NCI-H128 (cell line): ENCODE results near the gene CCDC141.

Experiments used
- DNase-seq: peaks from one replicate; lab custom pipeline; 2025; ENCODE audit not compliant: unreplicated experiment; lab: John Stamatoyannopoulos, UW

Gene CCDC141

DNA sequence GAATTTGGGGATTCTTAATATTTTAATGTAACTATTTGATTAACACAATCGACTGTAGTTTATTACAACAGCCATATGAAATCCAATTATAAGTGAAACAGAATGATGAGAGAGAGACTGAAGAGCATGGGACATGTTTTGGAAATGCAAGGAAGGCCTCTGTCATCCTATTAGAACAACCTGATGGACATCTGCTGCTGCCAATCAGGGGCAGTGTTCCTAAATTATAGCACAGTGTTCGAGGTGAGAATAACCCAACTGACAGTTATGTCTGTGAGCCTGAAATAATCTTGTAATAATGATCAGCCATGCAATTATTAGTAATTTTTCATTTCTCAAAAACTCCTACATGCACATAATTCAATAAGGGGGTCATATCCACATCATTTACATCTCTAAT lies 73.6 kb downstream of the CCDC141 start:
- DNase-seq = no peak

DNA sequence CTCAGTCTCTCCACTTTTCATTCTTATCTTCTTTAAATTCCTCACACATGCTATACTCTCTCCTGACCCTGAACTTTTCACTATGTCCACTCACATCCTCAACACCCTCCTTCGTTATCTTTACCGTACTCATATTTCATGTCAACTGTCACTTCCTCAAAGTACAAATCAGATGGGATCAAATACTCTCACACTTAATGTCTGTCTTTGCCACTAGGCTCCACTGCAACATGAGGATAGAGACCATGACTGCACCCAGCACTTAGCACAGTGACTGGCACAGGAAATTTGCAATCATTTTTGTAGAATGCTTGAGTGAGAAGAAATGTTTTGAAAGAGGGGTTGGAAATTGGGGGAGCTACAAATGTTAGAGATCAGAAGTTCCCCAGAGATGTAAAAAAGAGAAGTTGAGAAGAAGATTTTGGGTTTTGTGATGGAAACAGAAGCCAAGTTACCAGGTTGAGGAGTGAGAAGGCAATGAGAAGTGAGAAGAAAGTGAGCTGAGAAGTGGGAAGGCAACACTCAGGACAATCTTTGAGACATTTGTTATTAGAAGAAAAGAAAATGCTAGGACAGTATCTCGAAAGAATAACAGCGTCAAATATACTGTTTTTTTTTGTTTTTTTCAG lies 87.0 kb downstream of the CCDC141 start:
- no peak for DNase-seq

DNA sequence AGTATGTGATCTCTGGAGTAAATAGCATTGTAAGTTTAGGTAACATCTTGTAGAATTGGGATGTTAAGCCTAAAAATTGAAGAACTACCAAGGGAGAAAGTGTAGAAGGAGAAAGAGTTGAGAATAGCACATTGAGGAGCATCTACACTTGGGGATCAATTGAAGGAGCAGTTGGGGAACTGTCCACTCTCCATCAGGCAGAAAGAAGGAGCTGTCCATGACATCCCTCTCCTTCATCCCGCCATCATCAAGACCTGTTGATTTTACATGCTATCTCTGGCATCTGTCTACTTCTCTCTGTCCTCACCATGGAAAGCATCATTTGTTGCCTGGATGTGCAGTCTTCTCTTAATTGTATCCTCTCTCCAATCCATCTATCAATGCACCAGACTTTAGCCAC lies 87.8 kb downstream of the CCDC141 start:
- no peak for DNase-seq

DNA sequence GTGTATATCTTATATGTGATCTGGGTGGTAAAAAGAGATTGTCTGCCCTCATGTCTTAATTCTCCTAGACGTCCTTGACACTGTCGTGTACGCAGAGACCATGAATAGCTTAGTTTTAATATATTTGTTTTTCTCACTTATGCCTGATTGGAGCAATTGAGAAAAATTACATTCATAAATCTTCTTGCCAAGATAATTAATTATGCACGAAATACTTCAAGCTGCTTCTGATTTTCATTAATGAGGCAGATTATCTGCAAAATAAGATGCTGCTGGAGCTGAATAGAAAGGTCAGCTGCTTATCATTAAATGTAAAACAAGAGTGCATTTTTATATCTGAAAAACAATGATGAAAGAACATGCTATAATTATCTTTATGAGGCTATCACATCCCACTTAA lies 95.9 kb downstream of the CCDC141 start:
- no peak for DNase-seq

DNA sequence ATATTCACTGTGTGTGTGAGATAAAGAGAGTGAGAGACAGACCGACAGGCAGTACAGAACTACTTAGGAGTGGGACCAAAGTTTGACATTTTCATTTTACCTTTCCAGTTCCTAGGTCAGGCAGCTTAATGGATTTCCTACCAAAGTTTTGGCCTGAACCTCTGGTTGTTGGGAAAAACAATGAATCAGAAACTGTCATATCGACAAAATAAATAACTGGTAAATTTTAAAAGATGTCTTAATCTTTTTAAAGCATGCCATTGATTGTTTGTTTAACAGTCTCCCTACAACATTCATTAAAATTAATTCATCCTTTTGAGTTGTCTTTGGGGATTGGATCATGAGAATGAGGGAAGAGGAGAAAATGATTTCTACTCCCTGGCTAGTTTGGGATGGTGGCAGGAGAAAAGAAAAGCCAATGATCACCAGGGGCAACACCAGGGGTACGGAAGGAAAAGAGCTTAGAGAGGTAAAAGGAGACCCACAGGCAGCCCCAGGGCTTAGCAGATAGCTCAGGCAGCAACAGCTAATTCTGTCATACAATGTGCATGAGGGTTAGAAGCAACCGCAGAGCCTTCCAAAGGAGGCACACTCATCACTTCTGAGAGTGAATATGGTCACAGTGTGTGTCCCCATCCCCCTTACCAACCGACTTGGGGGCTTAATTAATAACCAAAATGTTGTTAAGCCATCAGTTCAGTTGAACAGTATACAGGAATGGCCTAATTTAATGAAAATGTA lies 98.5 kb downstream of the CCDC141 start:
- no peak for DNase-seq

DNA sequence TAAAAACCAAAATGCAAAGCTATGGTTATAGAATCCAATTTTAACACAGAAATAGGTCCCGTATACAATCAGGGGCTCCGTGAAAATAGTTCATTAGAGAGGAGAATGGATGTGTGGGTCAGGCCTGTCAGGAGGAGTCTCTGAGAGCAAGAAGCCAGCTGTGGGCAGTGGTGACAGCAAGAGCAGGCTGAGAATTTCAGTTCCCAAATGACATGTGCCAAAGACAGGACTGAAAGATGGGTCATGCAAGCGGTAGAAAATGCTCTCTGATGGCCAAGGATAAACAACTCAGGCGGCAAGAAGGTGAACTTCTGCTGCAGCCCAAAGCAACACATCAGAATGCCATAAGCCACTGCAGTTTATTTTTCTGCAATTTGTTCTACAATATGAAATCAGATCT lies 100.4 kb downstream of the CCDC141 start:
- DNase-seq = no peak

DNA sequence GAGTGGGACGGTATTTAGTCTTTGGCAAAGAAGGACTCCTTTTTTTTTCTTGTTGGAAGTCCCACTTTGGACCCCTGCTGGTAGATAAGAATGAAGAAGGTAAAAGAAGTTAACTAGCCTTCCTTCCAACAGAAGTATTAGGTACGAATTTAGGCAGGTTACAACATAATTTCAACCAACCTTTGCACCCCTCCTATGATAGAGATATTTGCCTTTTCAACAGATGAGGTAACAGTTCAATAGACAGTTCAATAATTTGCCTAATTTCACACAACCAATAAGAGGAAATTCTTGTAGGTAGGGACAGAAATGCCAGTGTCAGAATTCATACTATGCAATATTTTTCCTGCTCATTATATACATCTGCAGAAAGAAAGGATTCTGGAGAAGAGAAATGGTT lies 100.8 kb downstream of the CCDC141 start:
- no peak for DNase-seq

DNA sequence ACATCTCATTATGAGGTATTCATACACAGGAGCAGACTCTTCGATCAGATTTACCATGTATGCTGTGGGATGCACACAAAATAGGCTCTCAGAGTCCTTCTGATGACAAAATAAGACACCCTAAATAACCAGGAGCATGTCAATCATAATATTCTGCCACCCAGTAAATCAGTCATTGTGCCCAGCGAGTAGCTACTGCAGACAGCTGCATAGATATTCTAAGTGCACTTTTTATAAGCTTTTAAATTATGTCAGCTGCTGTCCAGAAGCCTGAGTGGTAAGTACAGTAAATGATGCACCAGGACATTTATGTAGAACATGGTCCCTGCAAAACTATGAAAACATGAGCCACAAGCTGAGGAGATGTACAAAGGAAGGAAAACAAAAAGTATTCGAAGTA lies 102.9 kb downstream of the CCDC141 start:
- no peak for DNase-seq

DNA sequence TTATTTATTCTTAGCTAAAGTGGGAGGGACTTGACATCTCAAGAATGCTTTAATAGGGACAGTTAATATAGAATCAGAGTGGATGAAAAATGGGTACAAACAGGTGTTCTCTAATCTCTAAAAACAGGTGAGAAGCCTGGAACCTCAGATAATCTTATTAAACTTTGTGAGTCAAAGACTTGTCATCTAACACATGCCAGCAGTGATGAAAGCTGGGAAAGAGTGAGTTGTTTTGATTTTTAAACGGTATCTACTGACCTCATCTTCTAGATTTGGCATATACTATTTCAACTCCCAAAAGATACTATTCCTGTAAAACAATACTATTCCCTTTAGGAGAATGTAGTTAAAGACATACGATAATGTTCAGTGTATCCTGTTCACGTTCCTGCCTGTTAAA lies 103.4 kb downstream of the CCDC141 start:
- no peak for DNase-seq

DNA sequence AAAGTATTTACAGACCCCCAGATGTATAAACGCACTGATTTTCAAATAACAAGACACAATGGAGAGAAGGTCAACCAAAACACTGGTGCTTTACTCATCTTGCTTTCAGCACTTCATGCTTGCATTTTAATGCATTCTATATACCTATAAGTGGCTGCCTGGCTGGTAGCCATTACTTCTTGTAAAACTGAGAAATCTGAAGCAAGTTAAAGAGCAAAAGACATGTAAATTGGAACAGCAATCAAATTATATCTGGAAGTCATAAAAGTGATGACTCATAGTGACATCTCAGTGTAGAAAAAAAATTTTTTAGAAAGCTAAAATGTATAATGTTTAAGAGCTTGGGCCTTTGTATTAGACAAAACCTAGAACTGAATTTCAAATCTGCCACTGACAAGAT lies 106.2 kb downstream of the CCDC141 start:
- no peak for DNase-seq

DNA sequence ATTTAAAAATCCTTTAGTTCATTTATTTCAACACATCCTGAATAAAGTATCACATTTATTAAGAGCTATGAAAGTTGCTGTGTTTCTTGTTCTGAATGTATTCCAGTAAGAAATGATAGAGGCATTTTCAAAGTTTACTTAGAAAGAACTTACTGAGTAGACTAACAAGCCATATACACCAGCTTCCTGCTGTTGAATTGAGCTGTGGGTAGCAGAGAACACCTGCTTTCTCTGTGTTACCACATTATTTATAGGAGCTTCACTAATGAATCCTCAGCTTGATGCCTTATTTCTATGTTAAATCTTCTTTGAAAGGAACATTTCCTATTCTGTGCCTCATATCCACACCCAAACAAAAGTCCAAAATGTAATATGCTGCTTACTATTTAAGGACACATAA lies 115.4 kb downstream of the CCDC141 start:
- DNase-seq = no peak

DNA sequence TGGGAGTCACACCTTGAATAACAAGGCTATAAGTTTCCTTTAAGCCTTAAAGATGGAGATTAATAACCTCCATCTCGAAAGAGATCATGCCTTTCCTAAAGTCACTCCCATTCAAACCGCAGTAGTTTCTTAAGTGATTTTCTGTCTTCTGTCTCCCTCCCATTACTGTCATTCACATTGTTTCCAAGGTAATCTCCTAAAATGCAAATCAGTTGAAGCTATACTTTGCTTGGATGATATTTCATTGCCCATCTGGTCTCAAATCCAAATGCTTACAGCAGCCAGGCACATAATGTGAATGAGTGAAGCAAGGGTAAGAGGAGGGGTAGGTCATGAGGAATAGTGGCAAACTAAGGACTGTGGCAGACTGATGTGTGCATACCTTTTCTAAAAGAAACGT lies 116.4 kb downstream of the CCDC141 start:
- DNase-seq = no peak

DNA sequence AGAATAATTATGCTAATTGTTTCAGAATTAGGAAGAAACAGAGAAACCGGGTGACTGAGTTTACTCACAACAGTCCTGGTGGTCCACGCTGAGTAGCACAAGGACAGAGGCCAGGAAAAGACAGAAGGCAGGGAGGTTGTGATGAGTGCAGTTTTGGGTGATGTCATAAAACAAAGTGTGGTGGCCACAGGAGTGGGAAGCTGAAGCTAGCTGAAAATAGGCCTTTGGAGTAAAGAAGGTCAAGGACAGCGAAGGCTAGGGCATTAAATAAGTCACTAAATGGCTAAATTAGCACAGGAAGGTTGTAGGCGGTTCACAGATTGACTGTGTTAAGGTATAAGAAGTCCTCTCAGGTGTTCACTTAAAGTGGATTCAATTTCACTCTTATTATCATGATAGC lies 121.9 kb downstream of the CCDC141 start:
- DNase-seq = no peak

DNA sequence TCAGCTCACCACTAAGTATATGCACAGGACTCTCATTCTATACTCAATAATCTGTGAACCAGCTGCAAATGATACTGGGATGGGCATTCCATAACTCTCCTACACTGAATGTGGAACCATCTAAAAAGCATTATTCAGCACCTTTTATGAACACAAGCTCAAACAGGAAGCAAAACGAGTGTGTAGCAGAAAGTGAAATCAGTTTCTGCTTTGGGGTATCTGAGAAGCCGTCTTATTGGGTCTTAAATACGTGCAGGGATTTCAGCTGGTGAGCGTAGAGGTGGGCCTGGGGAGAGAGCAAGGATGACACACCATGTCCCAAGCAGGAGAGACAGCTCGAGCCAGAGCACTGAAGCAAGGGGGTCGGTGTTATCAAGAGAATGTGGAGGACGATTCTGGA lies 122.8 kb downstream of the CCDC141 start:
- DNase-seq = no peak

DNA sequence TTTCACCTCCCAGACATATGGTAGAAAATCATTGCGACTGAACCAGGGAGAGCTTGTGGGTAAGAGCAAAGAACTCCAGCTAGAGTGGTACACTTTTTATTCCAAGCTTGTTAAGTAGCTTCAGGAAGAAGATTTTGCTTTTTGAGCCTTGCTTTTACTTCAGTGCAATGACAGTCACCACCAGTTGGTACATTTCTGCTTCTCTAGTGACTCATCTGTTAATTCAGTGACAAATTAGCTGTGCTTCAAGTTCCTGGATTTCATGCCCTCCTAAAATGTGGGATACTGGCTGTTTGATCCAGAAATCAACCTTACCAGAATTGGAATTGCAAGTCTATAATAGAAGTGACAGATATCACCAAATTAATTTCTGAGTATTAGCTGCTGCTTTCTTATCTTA lies 125.1 kb downstream of the CCDC141 start:
- no peak for DNase-seq

DNA sequence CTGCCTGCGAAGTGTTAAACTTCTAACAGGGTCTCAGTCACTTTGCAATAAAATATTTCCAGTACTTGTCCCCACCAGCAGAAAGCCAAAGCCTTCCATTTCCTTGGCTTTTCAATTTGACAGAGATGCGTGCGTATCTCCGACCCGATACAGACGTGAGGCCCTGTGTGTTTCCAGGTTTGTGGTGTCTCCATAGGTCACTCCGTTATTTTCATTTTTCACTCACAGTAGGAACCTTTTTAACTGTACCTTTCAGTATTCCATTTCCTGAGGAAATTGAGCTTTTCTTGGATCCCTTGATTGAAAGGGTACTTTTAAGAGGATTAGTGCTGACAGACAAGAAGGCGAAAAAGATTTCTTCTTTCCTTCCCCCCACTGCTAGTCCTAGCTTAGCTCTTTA lies 126.4 kb downstream of the CCDC141 start:
- DNase-seq = no peak

DNA sequence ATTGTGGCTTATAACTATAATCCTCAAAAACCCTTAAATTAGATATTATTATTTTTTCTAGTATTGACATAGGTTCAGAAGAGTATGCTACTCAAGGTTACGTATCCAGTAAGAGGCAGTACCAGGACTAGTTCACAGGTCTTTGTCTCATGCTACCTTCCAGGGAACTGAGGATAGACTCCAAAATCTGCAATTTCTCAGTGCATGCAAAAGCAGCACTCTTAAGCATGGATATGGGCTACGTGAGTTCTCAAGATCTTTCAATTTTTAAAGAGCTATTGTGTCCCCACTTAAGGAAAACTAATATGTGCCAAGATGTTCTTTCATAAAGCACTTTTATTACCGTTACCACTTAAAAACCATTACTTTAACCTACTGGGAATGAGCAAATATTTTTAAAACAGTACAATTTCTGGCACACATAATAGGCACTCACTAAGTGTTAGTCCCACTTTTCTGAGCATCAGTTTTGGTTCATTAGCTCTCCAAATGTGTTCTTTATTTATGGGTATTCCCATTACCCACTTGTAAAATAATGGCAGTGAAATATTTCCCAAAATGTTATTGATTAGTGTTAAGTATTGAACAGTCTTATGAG lies 128.9 kb downstream of the CCDC141 start:
- DNase-seq = no peak

DNA sequence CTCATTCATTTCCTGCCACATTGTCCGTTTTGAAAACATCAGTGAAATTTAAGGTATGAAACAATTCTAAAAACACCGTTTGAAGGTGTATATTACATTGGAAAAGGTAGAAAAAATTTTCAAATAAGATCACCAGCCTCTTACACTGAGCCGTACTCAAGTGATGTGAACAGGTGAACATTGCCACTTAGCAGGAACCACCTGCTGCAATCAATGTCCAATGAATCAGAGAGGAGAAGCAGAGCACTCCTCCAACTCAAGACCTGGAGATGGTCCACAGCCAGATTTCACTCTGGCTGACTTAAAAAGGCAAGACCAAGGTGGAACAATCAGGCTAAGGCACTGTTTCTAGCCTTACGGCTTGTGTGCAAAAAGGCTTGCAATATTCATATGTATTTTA lies 132.4 kb downstream of the CCDC141 start:
- no peak for DNase-seq

DNA sequence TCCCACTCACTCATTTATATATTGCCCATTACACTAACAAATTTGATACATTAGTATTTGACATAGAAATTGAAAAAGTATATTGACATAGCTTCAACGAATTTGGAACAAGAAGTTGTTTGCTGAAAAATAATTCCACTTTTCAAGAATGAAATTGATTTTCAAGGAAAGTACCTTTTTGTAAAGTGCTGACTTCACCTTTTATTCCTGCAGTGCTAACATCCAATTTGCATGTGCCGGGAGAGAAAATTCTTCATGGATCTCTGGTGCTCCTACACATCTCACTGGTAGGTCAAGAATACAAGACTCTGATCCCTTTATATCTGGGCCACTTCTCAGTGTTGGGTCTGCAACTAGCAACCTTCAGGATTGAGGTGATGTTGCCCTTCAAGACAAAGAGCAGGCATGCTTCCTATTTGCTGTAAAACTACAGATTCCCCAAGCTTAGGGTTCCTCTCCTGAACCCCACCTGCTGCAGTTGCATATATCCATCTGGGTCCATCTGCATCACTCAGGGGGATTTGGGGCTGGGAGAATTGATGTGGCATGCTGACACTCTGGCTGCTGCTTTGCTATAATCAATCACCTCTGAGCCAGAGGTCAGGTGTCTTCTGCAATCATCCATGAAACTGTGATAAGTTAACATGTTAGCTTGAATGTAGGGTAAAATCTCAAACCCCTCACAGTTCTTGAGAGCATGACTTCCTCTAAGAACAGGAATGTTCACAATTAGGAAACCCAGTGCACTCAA lies 134.3 kb downstream of the CCDC141 start:
- DNase-seq = no peak

DNA sequence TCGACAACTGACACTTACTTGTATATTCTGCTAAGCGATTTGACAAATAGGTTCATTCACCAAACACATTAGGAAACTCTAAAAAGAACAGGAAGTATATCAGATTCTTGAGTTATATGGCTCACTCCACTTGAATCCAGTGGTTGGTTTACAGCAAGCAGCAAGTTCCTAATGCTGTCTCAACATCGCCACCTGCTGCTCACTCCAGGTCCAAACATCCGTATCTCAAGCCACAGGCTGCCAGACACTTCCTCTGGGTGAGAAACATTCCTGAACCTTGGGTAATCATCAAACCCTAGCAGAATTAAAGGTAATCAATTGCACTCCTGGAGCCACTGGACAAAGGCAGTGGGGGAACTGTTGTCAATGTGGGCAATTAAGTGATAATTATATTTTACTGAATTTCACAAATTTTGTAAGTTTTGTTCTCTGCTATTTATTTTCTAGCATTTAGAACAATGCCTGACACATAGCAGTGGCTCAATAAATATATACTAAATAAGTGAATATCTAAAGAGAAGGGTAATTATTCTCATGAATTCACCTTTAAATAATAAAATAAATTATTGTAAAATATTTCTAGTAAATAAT lies 135.6 kb downstream of the CCDC141 start:
- no peak for DNase-seq

DNA sequence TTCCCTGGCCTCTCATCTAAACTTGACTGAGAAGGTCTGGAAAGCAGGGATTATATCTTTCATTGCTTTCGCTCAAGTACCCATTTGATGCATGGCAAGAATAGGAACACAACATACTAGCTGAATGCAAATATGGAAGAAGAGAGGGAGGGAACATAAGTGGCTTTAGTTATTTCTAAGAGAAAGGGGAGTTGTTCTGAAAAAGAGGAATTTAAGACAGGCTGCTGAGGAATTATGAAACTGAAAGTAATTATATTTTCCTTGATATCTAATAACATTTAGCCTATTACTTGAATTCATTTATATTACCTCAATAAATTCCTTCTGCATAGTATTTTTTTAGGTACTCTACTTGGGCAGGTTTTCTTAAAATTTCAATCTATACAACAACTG lies 136.9 kb downstream of the CCDC141 start:
- no peak for DNase-seq
